Hepatocyte (in vitro differentiated cells): ENCODE data around the gene P3H4. TPM values are rescaled to one million over a fixed set of nuclear protein-coding genes. Genes with fewer than 3 reads are reported as not detected.

Source experiments
- DNase-seq: peaks from one replicate; pipeline ENCODE4 v3.0.0-alpha.2; 2016; ENCODE audit warnings: low spot score
- H2AFZ ChIP-seq: fragments of 200-600 bp; sonication (generic); 2 replicates; pipeline ENCODE4 v1.6.0; 2016; ENCODE audit warnings: antibody characterized with exemption, mild to moderate bottlenecking
- H3K27ac ChIP-seq: fragments of 200-600 bp; sonication (generic); 2 replicates; pipeline ENCODE4 v1.5.1; 2016; ENCODE audit warnings: mild to moderate bottlenecking
- H3K27me3 ChIP-seq: fragments of 200-600 bp; sonication (generic); 2 replicates; pipeline ENCODE4 v1.6.1; 2016
- H3K36me3 ChIP-seq: fragments of 200-600 bp; sonication (generic); replicated peaks from 2 replicates; pipeline ENCODE4 v1.5.1; 2016; ENCODE audit warnings: low read depth; ENCODE audit not compliant: insufficient read depth
- H3K4me1 ChIP-seq: fragments of 200-600 bp; sonication (generic); 2 replicates; pipeline ENCODE4 v1.5.1; 2016; ENCODE audit warnings: mild to moderate bottlenecking, moderate library complexity; ENCODE audit not compliant: insufficient read depth
- H3K4me2 ChIP-seq: fragments of 200-600 bp; sonication (generic); 2 replicates; pipeline ENCODE4 v1.6.0; 2016
- H3K4me3 ChIP-seq: fragments of 200-600 bp; sonication (generic); 2 replicates; pipeline ENCODE4 v1.5.1; 2016; ENCODE audit warnings: mild to moderate bottlenecking
- H3K79me2 ChIP-seq: fragments of 200-600 bp; sonication (generic); 2 replicates; pipeline ENCODE4 v1.6.0; 2017; ENCODE audit warnings: mild to moderate bottlenecking
- H3K9me2 ChIP-seq: fragments of 200-600 bp; sonication (generic); replicated peaks from 2 replicates; pipeline ENCODE4 v1.6.0; 2017; ENCODE audit warnings: mild to moderate bottlenecking; ENCODE audit not compliant: insufficient read depth
- H3K9me3 ChIP-seq: fragments of 200-600 bp; sonication (generic); 2 replicates; pipeline ENCODE4 v1.5.1; 2016; ENCODE audit warnings: low read depth, mild to moderate bottlenecking
- H4K20me1 ChIP-seq: fragments of 200-600 bp; sonication (generic); 2 replicates; pipeline ENCODE4 v1.6.0; 2016; ENCODE audit warnings: mild to moderate bottlenecking; ENCODE audit not compliant: insufficient read depth, poor library complexity, severe bottlenecking
- EZH2 ChIP-seq: fragments of 200-600 bp; sonication (generic); IDR thresholded peaks from 2 replicates; pipeline ENCODE4 v1.6.1; 2016; ENCODE audit warnings: antibody characterized with exemption, mild to moderate bottlenecking, borderline replicate concordance
- EZH2phosphoT487 ChIP-seq: fragments of 200-600 bp; sonication (generic); IDR thresholded peaks from one replicate; pipeline ENCODE4 v1.6.1; 2018; ENCODE audit warnings: antibody characterized with exemption, mild to moderate bottlenecking, low read depth, moderate library complexity; ENCODE audit not compliant: unreplicated experiment, severe bottlenecking
- WGBS: methylation state at CpG from one replicate; pipeline ENCODE4 v1.1.6; 2016; ENCODE audit warnings: low lambda C conversion rate; ENCODE audit errors: missing lambda C conversion rate; 5-methylcytosine and 5-hydroxymethylcytosine counted together
- polyA plus RNA-seq: library from polyadenylated mRNA; unstranded; fragments of >200 nt; fragmentation: Nextera tagmentation; extraction: Ambion mirVana; gene quantifications from 2 replicates; pipeline ENCODE4 v1.2.1, GENCODE V29; 2016
- total RNA-seq: library from RNA; depleted of rRNA; stranded (reverse); fragments of >200 nt; gene quantifications from 2 replicates; pipeline ENCODE4 v1.2.3, GENCODE V29; 2014
- TF ChIP-seq, protein P1 (sequence below): fragments of 200-600 bp; sonication (generic); IDR thresholded peaks from 2 replicates; pipeline ENCODE4 v1.5.1; 2016; ENCODE audit warnings: antibody characterized with exemption, mild to moderate bottlenecking; ENCODE audit not compliant: poor library complexity

Gene P3H4
- total and polyA plus RNA-seq, 2 experiments from 2014 or later = 62.6 to 110 TPM

- peaks cover 61% of the 10 kb centered on the region for H4K20me1 ChIP-seq
- TF ChIP-seq EZH2 (no peak), EZH2phosphoT487 (no peak)
- TF ChIP-seq, protein P1, sequence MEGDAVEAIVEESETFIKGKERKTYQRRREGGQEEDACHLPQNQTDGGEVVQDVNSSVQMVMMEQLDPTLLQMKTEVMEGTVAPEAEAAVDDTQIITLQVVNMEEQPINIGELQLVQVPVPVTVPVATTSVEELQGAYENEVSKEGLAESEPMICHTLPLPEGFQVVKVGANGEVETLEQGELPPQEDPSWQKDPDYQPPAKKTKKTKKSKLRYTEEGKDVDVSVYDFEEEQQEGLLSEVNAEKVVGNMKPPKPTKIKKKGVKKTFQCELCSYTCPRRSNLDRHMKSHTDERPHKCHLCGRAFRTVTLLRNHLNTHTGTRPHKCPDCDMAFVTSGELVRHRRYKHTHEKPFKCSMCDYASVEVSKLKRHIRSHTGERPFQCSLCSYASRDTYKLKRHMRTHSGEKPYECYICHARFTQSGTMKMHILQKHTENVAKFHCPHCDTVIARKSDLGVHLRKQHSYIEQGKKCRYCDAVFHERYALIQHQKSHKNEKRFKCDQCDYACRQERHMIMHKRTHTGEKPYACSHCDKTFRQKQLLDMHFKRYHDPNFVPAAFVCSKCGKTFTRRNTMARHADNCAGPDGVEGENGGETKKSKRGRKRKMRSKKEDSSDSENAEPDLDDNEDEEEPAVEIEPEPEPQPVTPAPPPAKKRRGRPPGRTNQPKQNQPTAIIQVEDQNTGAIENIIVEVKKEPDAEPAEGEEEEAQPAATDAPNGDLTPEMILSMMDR = no peak
- no peaks in the 10 kb centered on the region for H3K9me2 ChIP-seq
- H3K4me1 ChIP-seq = peaks cover 21% of the 10 kb centered on the region
- no peak overlapping the region for H3K4me2 ChIP-seq
- H3K27me3 ChIP-seq = no peaks in the 10 kb centered on the region
- H3K27ac ChIP-seq = no peak overlapping the region
- no peak overlapping the region for H3K4me3 ChIP-seq
- peaks cover 6% of the 10 kb centered on the region for H3K36me3 ChIP-seq
- peaks cover 52% of the 10 kb centered on the region for H3K79me2 ChIP-seq
- H2AFZ ChIP-seq = no peak overlapping the region
- 96% methylated on average over 23 of the region's 23 CpGs for WGBS
- DNase-seq = peak; percentile 4
- H3K9me3 ChIP-seq = no peaks in the 10 kb centered on the region
Observed at GRCh38 chr17:41768682-41769288, 43.0 kb downstream of the P3H4 start.

GRCh38 chr17:41767324-41768042 is 44.3 kb downstream of the P3H4 start:
- Histone ChIP-seq H3K4me3 (no peak overlapping the region), H2AFZ (no peak overlapping the region), H3K36me3 (peaks cover 6% of the 10 kb centered on the region), H3K9me3 (no peaks in the 10 kb centered on the region), H3K4me1 (peaks cover 10% of the 10 kb centered on the region), H3K4me2 (no peak overlapping the region), H4K20me1 (peaks cover 59% of the 10 kb centered on the region), H3K27ac (no peak overlapping the region), H3K27me3 (no peaks in the 10 kb centered on the region), H3K9me2 (no peaks in the 10 kb centered on the region), H3K79me2 (peaks cover 42% of the 10 kb centered on the region)
- TF ChIP-seq EZH2 (no peak), EZH2phosphoT487 (no peak)
- TF ChIP-seq, protein P1 = no peak
- WGBS = 96% methylated on average over 17 of the region's 18 CpGs
- no peak for DNase-seq

GRCh38 chr17:41766135-41766534 is 45.6 kb downstream of the P3H4 start:
- H3K36me3 ChIP-seq = peaks cover 6% of the 10 kb centered on the region

More at GRCh38 chr17:41766135-41766534, 45.6 kb downstream of the P3H4 start:
- Histone ChIP-seq H3K27ac (no peak overlapping the region), H4K20me1 (peaks cover 50% of the 10 kb centered on the region), H3K9me2 (no peaks in the 10 kb centered on the region), H3K79me2 (peaks cover 29% of the 10 kb centered on the region), H3K9me3 (no peaks in the 10 kb centered on the region), H3K4me2 (no peak overlapping the region), H3K4me3 (no peak overlapping the region), H3K27me3 (no peaks in the 10 kb centered on the region), H2AFZ (no peak overlapping the region), H3K4me1 (no peaks in the 10 kb centered on the region)
- TF ChIP-seq, protein P1 = no peak
- TF ChIP-seq EZH2phosphoT487 (no peak), EZH2 (no peak)
- no peak for DNase-seq
